ENCODE data around the gene APPL2. TPM values are rescaled to one million over a fixed set of nuclear protein-coding genes. Genes with fewer than 3 reads are reported as not detected.

APPL2 gene
- total RNA-seq, 1 experiment from 2014 or later = 45.8 TPM

DNA sequence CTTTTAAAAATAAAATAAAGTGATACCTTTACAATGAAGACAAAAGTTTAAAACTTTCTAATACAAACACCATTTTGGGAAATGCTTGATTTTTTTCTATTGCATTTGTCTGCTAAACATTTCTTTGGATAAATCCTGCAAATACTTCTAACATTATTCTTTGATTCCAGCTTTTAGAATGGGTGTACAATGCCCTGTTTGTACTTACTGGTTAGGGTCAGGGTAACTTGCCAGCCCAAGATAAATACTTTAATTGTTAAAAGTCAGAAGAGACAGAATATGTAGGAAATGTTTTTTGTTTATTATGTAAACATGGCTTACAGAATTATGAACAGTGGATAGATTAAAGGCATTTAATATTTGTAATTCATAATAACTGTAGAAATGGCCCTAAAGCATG lies 68.0 kb downstream of the APPL2 start:
- BruUV-seq (replicated peaks) = TSS peak; percentile 11
- no peak for DNase-seq
- no peaks in the 10 kb centered on the region for H3K4me1 Mint-ChIP-seq (ENCODE audit: low read depth, unreplicated experiment)
- intact Hi-C loops (cut with micrococcal nuclease; ENCODE audit: unreplicated experiment) = no loop called here
- TF ChIP-seq, protein P1, sequence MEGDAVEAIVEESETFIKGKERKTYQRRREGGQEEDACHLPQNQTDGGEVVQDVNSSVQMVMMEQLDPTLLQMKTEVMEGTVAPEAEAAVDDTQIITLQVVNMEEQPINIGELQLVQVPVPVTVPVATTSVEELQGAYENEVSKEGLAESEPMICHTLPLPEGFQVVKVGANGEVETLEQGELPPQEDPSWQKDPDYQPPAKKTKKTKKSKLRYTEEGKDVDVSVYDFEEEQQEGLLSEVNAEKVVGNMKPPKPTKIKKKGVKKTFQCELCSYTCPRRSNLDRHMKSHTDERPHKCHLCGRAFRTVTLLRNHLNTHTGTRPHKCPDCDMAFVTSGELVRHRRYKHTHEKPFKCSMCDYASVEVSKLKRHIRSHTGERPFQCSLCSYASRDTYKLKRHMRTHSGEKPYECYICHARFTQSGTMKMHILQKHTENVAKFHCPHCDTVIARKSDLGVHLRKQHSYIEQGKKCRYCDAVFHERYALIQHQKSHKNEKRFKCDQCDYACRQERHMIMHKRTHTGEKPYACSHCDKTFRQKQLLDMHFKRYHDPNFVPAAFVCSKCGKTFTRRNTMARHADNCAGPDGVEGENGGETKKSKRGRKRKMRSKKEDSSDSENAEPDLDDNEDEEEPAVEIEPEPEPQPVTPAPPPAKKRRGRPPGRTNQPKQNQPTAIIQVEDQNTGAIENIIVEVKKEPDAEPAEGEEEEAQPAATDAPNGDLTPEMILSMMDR (IDR thresholded peaks at IDR 0.05; ENCODE audit: unreplicated experiment) = no peak
- CTCF ChIA-PET = no interaction called here
- H3K27ac Mint-ChIP-seq (ENCODE audit: unreplicated experiment) = no peak overlapping the region
- H3K27me3 Mint-ChIP-seq (ENCODE audit: unreplicated experiment) = no peaks in the 10 kb centered on the region
- peaks cover 37% of the 10 kb centered on the region for H3K36me3 Mint-ChIP-seq (ENCODE audit: insufficient read depth, unreplicated experiment)
- no peak overlapping the region for H3K4me3 Mint-ChIP-seq (ENCODE audit: low read depth, unreplicated experiment)
- H3K9me3 Mint-ChIP-seq (ENCODE audit: low read depth, unreplicated experiment) = no peaks in the 10 kb centered on the region

DNA sequence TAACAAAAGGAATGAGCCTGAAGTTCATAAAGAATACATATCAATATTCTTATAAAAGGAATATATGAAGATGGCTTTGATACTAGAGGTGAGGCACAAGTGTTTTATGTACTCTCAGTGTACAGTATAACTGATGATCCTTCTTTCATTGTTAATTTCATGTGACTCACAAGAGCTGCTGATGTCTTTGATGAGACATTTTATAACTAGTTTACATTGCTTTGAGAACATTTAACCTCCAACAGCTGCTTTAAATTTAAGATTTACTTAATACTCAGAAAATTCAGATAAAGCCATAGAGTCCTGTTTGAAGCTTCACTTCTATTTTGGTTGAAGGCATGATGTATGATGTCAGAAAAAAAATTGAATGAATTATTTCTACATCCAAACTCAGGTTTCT lies 68.6 kb downstream of the APPL2 start:
- intact Hi-C loops (cut with micrococcal nuclease; ENCODE audit: unreplicated experiment) = no loop called here
- Mint-ChIP-seq H3K27ac (ENCODE audit: unreplicated experiment) (no peak overlapping the region), H3K4me1 (ENCODE audit: low read depth, unreplicated experiment) (no peaks in the 10 kb centered on the region), H3K27me3 (ENCODE audit: unreplicated experiment) (no peaks in the 10 kb centered on the region), H3K9me3 (ENCODE audit: low read depth, unreplicated experiment) (no peaks in the 10 kb centered on the region), H3K36me3 (ENCODE audit: insufficient read depth, unreplicated experiment) (peaks cover 35% of the 10 kb centered on the region), H3K4me3 (ENCODE audit: low read depth, unreplicated experiment) (no peak overlapping the region)
- DNase-seq = no peak
- TF ChIP-seq, protein P1 (IDR thresholded peaks at IDR 0.05; ENCODE audit: unreplicated experiment) = no peak
- BruUV-seq (replicated peaks) = no TSS peak
- CTCF ChIA-PET = no interaction called here

DNA sequence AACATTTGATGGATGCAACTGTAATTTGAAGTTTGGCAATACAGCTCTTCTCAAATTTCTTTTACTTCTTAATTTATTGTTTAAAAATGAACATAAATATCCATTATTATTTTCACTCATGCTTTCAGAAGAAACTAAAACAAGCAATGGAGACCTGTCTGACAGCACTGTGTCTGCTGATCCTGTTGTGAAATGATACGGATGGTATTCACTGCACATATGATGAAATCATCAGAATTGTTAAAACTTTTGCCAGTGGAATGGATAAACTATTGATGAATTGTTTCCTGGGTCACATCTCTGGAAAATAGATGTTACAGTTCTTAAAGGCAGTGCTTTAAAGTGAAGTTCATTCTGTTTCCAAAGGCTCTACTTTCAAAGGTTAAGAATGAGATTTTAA lies 69.2 kb downstream of the APPL2 start:
- TF ChIP-seq, protein P1 (IDR thresholded peaks at IDR 0.05; ENCODE audit: unreplicated experiment) = no peak
- BruUV-seq (replicated peaks) = no TSS peak
- H3K36me3 Mint-ChIP-seq (ENCODE audit: insufficient read depth, unreplicated experiment) = peaks cover 39% of the 10 kb centered on the region
- H3K27ac Mint-ChIP-seq (ENCODE audit: unreplicated experiment) = no peak overlapping the region
- CTCF ChIA-PET = no interaction called here
- no peaks in the 10 kb centered on the region for H3K9me3 Mint-ChIP-seq (ENCODE audit: low read depth, unreplicated experiment)
- H3K4me3 Mint-ChIP-seq (ENCODE audit: low read depth, unreplicated experiment) = no peak overlapping the region
- no peaks in the 10 kb centered on the region for H3K4me1 Mint-ChIP-seq (ENCODE audit: low read depth, unreplicated experiment)
- H3K27me3 Mint-ChIP-seq (ENCODE audit: unreplicated experiment) = no peaks in the 10 kb centered on the region
- no peak for DNase-seq
- intact Hi-C loops (cut with micrococcal nuclease; ENCODE audit: unreplicated experiment) = no loop called here

DNA sequence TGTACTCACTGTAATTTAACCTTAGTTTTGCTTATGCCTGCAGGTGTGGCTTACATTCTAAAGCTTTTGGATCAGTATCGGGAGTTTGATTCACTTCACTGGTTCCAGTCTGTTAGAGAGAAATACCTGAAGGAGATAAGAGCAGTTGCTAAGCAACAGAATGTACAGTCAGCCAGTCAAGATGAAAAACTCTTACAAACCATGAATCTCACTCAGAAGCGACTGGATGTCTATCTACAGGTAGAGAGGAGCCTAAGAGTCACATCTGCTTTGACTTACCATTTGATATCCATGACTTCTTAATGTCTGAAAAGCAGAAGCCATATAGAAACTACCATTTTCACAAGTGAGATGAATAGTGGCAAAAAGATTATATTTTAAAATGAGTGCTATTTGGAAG lies 71.9 kb downstream of the APPL2 start:
- TF ChIP-seq, protein P1 (IDR thresholded peaks at IDR 0.05; ENCODE audit: unreplicated experiment) = no peak
- no peak overlapping the region for H3K4me3 Mint-ChIP-seq (ENCODE audit: low read depth, unreplicated experiment)
- no peaks in the 10 kb centered on the region for H3K4me1 Mint-ChIP-seq (ENCODE audit: low read depth, unreplicated experiment)
- CTCF ChIA-PET = no interaction called here
- H3K9me3 Mint-ChIP-seq (ENCODE audit: low read depth, unreplicated experiment) = no peaks in the 10 kb centered on the region
- H3K27me3 Mint-ChIP-seq (ENCODE audit: unreplicated experiment) = no peaks in the 10 kb centered on the region
- DNase-seq = no peak
- H3K36me3 Mint-ChIP-seq (ENCODE audit: insufficient read depth, unreplicated experiment) = peaks cover 31% of the 10 kb centered on the region
- no TSS peak for BruUV-seq (replicated peaks)
- no peak overlapping the region for H3K27ac Mint-ChIP-seq (ENCODE audit: unreplicated experiment)
- intact Hi-C loops (cut with micrococcal nuclease; ENCODE audit: unreplicated experiment) = no loop called here

DNA sequence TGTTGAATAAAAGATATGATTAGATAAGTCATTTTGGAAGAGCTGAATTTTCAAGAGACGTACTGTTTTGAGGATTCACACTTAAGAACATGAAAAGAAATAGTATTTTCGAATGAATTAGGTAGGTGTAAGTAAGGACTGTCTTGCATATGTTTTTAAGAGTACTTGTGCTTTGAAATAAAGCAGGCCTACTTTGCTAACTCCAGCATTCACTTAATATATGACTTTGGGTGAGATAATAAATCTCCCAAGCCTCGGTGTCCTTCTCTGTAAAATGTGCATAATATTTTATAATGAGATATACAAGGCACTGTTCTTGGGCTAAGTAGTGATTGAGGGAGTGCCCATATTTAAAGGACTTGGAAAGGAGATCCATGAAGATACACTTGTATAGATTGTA lies 73.8 kb downstream of the APPL2 start:
- H3K4me3 Mint-ChIP-seq (ENCODE audit: low read depth, unreplicated experiment) = no peak overlapping the region
- intact Hi-C loops (cut with micrococcal nuclease; ENCODE audit: unreplicated experiment) = no loop called here
- H3K36me3 Mint-ChIP-seq (ENCODE audit: insufficient read depth, unreplicated experiment) = peaks cover 29% of the 10 kb centered on the region
- H3K27ac Mint-ChIP-seq (ENCODE audit: unreplicated experiment) = no peak overlapping the region
- DNase-seq = no peak
- no peaks in the 10 kb centered on the region for H3K9me3 Mint-ChIP-seq (ENCODE audit: low read depth, unreplicated experiment)
- TF ChIP-seq, protein P1 (IDR thresholded peaks at IDR 0.05; ENCODE audit: unreplicated experiment) = no peak
- H3K4me1 Mint-ChIP-seq (ENCODE audit: low read depth, unreplicated experiment) = no peaks in the 10 kb centered on the region
- CTCF ChIA-PET = no interaction called here
- no peaks in the 10 kb centered on the region for H3K27me3 Mint-ChIP-seq (ENCODE audit: unreplicated experiment)
- no TSS peak for BruUV-seq (replicated peaks)
